Measurements from ENCODE around the gene ABCB6.

DNA sequence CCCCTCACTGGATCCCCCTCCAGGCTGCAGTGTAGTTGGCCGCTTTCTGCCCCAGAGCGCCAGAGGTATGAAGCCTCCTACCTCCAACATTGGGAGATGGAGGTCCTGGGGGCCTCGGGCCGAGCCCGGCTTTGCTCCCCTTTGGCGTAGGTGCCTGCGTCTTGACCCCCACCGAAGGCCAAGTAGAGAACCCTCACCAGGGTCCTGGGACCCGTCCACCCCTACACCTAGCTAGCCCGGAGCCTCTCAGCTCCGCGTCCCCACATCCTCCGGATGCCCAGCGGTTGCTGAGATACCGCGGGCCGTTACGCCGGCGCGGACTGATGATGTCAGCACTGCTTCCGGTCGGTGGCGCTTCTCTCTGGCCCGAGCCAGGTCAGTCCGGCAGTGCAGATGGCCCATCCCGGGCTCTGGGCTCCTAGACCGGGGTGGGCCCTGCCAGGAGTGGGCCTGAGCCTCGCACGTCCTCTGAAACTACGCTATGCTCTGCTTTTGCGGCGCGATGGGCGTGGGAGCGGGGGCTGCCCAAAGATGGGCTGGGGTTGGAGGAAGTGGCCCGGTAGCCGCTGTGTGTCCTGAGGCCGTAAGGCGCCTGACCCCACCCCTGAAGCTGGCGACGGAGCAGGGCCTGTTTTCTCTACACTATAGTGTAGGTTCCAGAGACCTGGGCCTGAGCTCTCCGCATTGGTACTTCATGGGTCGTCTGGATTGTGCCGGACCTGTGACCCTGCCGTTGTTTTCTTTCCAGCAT is 26.6 kb upstream of the ABCB6 start, which contains the start of the genes GLB1L and STK16:
- TF ChIP-seq EP300 (IDR thresholded peaks at IDR 0.05; ENCODE audit: borderline replicate concordance in 1 of 2, low read depth in 2 of 2, low read length in 2 of 2): no peak
- TF ChIP-seq POLR2A (IDR thresholded peaks at IDR 0.05; ENCODE audit: control extremely low read depth in 1 of 2, low read depth in 2 of 2, low read length in 2 of 2): peak in 1 of 2 experiments; percentile 91; a peak in 2 of 3 replicates
- TF ChIP-seq, protein P1, sequence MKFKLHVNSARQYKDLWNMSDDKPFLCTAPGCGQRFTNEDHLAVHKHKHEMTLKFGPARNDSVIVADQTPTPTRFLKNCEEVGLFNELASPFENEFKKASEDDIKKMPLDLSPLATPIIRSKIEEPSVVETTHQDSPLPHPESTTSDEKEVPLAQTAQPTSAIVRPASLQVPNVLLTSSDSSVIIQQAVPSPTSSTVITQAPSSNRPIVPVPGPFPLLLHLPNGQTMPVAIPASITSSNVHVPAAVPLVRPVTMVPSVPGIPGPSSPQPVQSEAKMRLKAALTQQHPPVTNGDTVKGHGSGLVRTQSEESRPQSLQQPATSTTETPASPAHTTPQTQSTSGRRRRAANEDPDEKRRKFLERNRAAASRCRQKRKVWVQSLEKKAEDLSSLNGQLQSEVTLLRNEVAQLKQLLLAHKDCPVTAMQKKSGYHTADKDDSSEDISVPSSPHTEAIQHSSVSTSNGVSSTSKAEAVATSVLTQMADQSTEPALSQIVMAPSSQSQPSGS (IDR thresholded peaks at IDR 0.05; ENCODE audit: low read length): no peak
- TF ChIP-seq, protein P2, sequence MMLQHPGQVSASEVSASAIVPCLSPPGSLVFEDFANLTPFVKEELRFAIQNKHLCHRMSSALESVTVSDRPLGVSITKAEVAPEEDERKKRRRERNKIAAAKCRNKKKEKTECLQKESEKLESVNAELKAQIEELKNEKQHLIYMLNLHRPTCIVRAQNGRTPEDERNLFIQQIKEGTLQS (IDR thresholded peaks at IDR 0.05; ENCODE audit: insufficient read depth, low read depth, low read length): no peak
- TF ChIP-seq, protein P3, sequence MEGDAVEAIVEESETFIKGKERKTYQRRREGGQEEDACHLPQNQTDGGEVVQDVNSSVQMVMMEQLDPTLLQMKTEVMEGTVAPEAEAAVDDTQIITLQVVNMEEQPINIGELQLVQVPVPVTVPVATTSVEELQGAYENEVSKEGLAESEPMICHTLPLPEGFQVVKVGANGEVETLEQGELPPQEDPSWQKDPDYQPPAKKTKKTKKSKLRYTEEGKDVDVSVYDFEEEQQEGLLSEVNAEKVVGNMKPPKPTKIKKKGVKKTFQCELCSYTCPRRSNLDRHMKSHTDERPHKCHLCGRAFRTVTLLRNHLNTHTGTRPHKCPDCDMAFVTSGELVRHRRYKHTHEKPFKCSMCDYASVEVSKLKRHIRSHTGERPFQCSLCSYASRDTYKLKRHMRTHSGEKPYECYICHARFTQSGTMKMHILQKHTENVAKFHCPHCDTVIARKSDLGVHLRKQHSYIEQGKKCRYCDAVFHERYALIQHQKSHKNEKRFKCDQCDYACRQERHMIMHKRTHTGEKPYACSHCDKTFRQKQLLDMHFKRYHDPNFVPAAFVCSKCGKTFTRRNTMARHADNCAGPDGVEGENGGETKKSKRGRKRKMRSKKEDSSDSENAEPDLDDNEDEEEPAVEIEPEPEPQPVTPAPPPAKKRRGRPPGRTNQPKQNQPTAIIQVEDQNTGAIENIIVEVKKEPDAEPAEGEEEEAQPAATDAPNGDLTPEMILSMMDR (IDR thresholded peaks at IDR 0.05; ENCODE audit: control extremely low read depth in 1 of 3, insufficient read depth in 1 of 3, low read depth in 1 of 3, low read length in 3 of 3): no peak
- TF ChIP-seq TAF1 (IDR thresholded peaks at IDR 0.05; ENCODE audit: low read depth, low read length): peak; percentile 96
- 0 out of 4 replicates have a peak, but pooled peaks of 1 of the 2 experiments have one; percentile 71 for TF ChIP-seq HDAC2 (IDR thresholded peaks at IDR 0.05; ENCODE audit: borderline replicate concordance in 1 of 2, low read depth in 2 of 2, low read length in 2 of 2)
- peak; percentile 57 to 94; a peak in 3 of 4 replicates for TF ChIP-seq SIN3A (conservative IDR thresholded peaks at IDR 0.05 in 1 of 2, IDR thresholded peaks at IDR 0.05 in 1 of 2; ENCODE audit: low read depth in 1 of 2, low read length in 2 of 2)
- TF ChIP-seq NANOG (IDR thresholded peaks at IDR 0.05; ENCODE audit: insufficient read depth, low read depth, low read length, poor library complexity, severe bottlenecking): no peak
- TF ChIP-seq POLR2AphosphoS5 (IDR thresholded peaks at IDR 0.05; ENCODE audit: low read depth, low read length): peak; percentile 66; the same call in 1 of the 2 replicates
- TF ChIP-seq SUZ12 (IDR thresholded peaks at IDR 0.05; ENCODE audit: low read length): no peak
- TF ChIP-seq RXRA (IDR thresholded peaks at IDR 0.05; ENCODE audit: insufficient read depth, low read depth, low read length): no peak
- no peak for TF ChIP-seq SIRT6 (IDR thresholded peaks at IDR 0.05; ENCODE audit: low read length)

Data from H1 (cell line).